Muscle of leg (tissue), 9 donors: ENCODE measurements around the gene PRAC1. TPM values are rescaled to one million over a fixed set of nuclear protein-coding genes. Genes with fewer than 3 reads are reported as not detected.

Experiments used
- polyA plus RNA-seq, 8 donors: library from polyadenylated mRNA; unstranded; fragments of 120-200 nt; gene quantifications; one replicate each; pipeline versions ENCODE4 v1.2.1 to v1.2.3, GENCODE V29; 2013; ENCODE audit warnings: inconsistent platforms in 1 of 8, low replicate concordance in 1 of 8; ENCODE audit not compliant: insufficient read length in 8 of 8, insufficient read depth in 1 of 8
- total RNA-seq: library from RNA; stranded (reverse); fragments of 120-200 nt; gene quantifications from one replicate; pipeline ENCODE4 v1.2.4, GENCODE V29; 2013

PRAC1 gene
- total and polyA plus RNA-seq, 9 donors: not detected

Other genes starting within 250 kb of the PRAC1 start
- not detected for gene HOXB1, start 191.5 kb downstream of the PRAC1 start, total RNA-seq
- under 1 TPM in 1 of 8 donors, not detected in 7; 0.13 TPM for gene HOXB1, start 191.5 kb downstream of the PRAC1 start, polyA plus RNA-seq
- gene HOXB2, start 177.4 kb downstream of the PRAC1 start, total RNA-seq: 2.7 TPM
- gene HOXB2, start 177.4 kb downstream of the PRAC1 start, polyA plus RNA-seq: 10 to 100 TPM in 4 of 8 donors, 1 to 10 TPM in 4; 5.1 to 14.2 (median 10.7) TPM
- gene HOXB4, start 144.2 kb downstream of the PRAC1 start, total RNA-seq: 1.3 TPM
- gene HOXB4, start 144.2 kb downstream of the PRAC1 start, polyA plus RNA-seq: 1 to 10 TPM in 6 of 8 donors, under 1 TPM in 2; 0.53 to 1.7 (median 1.2) TPM
- gene HOXB3, start 132.3 kb downstream of the PRAC1 start, total RNA-seq: 4.7 TPM
- 10 to 100 TPM in 4 of 8 donors, 1 to 10 TPM in 4; 3.1 to 14.6 (median 9.9) TPM for gene HOXB3, start 132.3 kb downstream of the PRAC1 start, polyA plus RNA-seq
- gene HOXB5, start 128.7 kb downstream of the PRAC1 start, total RNA-seq: 0.13 TPM
- gene HOXB5, start 128.7 kb downstream of the PRAC1 start, polyA plus RNA-seq: 1 to 10 TPM in 1 of 8 donors, under 1 TPM in 7; 0.21 to 2.7 (median 0.56) TPM
- 0.84 TPM for gene HOXB6, start 117.5 kb downstream of the PRAC1 start, total RNA-seq
- 1 to 10 TPM in 6 of 8 donors, under 1 TPM in 2; 0.88 to 1.7 (median 1.3) TPM for gene HOXB6, start 117.5 kb downstream of the PRAC1 start, polyA plus RNA-seq
- gene HOXB7, start 111.5 kb downstream of the PRAC1 start, total RNA-seq: 2.3 TPM
- 1 to 10 TPM; 3.5 to 4.7 (median 3.8) TPM for gene HOXB7, start 111.5 kb downstream of the PRAC1 start, polyA plus RNA-seq
- 0.04 TPM for gene HOXB8, start 107.2 kb downstream of the PRAC1 start, total RNA-seq
- gene HOXB8, start 107.2 kb downstream of the PRAC1 start, polyA plus RNA-seq: under 1 TPM in 7 of 8 donors, not detected in 1; 0.11 to 0.46 (median 0.30) TPM
- 0.31 TPM for gene HOXB9, start 96.2 kb downstream of the PRAC1 start, total RNA-seq
- gene HOXB9, start 96.2 kb downstream of the PRAC1 start, polyA plus RNA-seq: 1 to 10 TPM in 3 of 8 donors, under 1 TPM in 5; 0.36 to 1.3 (median 0.72) TPM
- not detected for gene PRAC2, start 667 bp upstream of the PRAC1 start, total RNA-seq
- gene PRAC2, start 667 bp upstream of the PRAC1 start, polyA plus RNA-seq: not detected
- under 0.01 TPM for gene HOXB13, start 6.2 kb upstream of the PRAC1 start, total RNA-seq
- gene HOXB13, start 6.2 kb upstream of the PRAC1 start, polyA plus RNA-seq: under 1 TPM in 1 of 8 donors, not detected in 7; 0.06 TPM
- gene TTLL6, start 94.7 kb upstream of the PRAC1 start, total RNA-seq: not detected
- under 1 TPM in 2 of 8 donors, not detected in 6; 0.25 to 0.62 TPM for gene TTLL6, start 94.7 kb upstream of the PRAC1 start, polyA plus RNA-seq
- 22.4 TPM for gene CALCOCO2, start 108.5 kb upstream of the PRAC1 start, total RNA-seq
- gene CALCOCO2, start 108.5 kb upstream of the PRAC1 start, polyA plus RNA-seq: 10 to 100 TPM; 40.8 to 49.1 (median 44.9) TPM
- gene ATP5MC1, start 170.3 kb upstream of the PRAC1 start, total RNA-seq: 78.6 TPM
- 100 to 1,000 TPM; 127 to 154 (median 138) TPM for gene ATP5MC1, start 170.3 kb upstream of the PRAC1 start, polyA plus RNA-seq
- 39.3 TPM for gene UBE2Z, start 185.9 kb upstream of the PRAC1 start, total RNA-seq
- 10 to 100 TPM; 53.4 to 70.7 (median 57.6) TPM for gene UBE2Z, start 185.9 kb upstream of the PRAC1 start, polyA plus RNA-seq
- gene SNF8, start 222.3 kb upstream of the PRAC1 start, total RNA-seq: 56.0 TPM
- 10 to 100 TPM; 70.1 to 83.3 (median 75.3) TPM for gene SNF8, start 222.3 kb upstream of the PRAC1 start, polyA plus RNA-seq
- gene GIP, start 246.1 kb upstream of the PRAC1 start, total RNA-seq: not detected
- gene GIP, start 246.1 kb upstream of the PRAC1 start, polyA plus RNA-seq: 1 to 10 TPM in 1 of 8 donors, under 1 TPM in 1, not detected in 6; 0.63 to 4.2 TPM